IPS DF 19.7 (cell line): ENCODE results near the gene CYSRT1.

Source experiments
- DNase-seq: peaks from one replicate; pipeline ENCODE4 v3.0.0-alpha.2; 2013; ENCODE audit warnings: low read depth, low spot score

The CYSRT1 gene

GRCh38 chr9:137211532-137211931 is 13.4 kb upstream of the CYSRT1 start:
- DNase-seq = no peak

GRCh38 chr9:137212520-137212919 is 12.5 kb upstream of the CYSRT1 start:
- DNase-seq = no peak

GRCh38 chr9:137213160-137214060 is 11.6 kb upstream of the CYSRT1 start:
- no peak for DNase-seq

- DNase-seq = no peak
These were observed 10.4 kb upstream of the CYSRT1 start for GRCh38 chr9:137214620-137215019.

GRCh38 chr9:137215196-137215986 is 9.6 kb upstream of the CYSRT1 start:
- DNase-seq = no peak

GRCh38 chr9:137216188-137216965 is 8.6 kb upstream of the CYSRT1 start:
- DNase-seq = no peak

- no peak for DNase-seq
These were observed 7.4 kb upstream of the CYSRT1 start for GRCh38 chr9:137217276-137218211.

- DNase-seq = no peak
These were observed 6.7 kb upstream of the CYSRT1 start for GRCh38 chr9:137218212-137218753.

GRCh38 chr9:137218754-137219271 is 6.2 kb upstream of the CYSRT1 start:
- DNase-seq = no peak

GRCh38 chr9:137219757-137220316 is 5.1 kb upstream of the CYSRT1 start:
- no peak for DNase-seq

GRCh38 chr9:137220317-137221094 is 4.5 kb upstream of the CYSRT1 start:
- no peak for DNase-seq

GRCh38 chr9:137221095-137221505 is 3.9 kb upstream of the CYSRT1 start:
- no peak for DNase-seq

- DNase-seq = no peak
These were observed 3.4 kb upstream of the CYSRT1 start for GRCh38 chr9:137221506-137222111.

- no peak for DNase-seq
These were observed 2.5 kb upstream of the CYSRT1 start, which contains the start of gene RNF208 for GRCh38 chr9:137222190-137223077. Gene RNF208, minus strand, starts transcription at chr9:137222240. Its CDS starts 1,028 bp downstream, at chr9:137221212.

GRCh38 chr9:137223078-137223970 is 1.6 kb upstream of the CYSRT1 start:
- DNase-seq = peak; percentile 86

- no peak for DNase-seq
These were observed 841 bp downstream of the CYSRT1 start for GRCh38 chr9:137225699-137226331.
